Urothelium cell line (cell line): ENCODE data around the gene TPST2.
A peak's percentile ranks its signal among the peaks of the same experiment; 100 is the strongest.

Experiments
- DNase-seq: peaks from one replicate; pipeline ENCODE4 v3.0.0; 2011; ENCODE audit warnings: low spot score, mixed read lengths
- FAIRE-seq: peaks from 2 replicates; lab custom pipeline; 2011; peaks lifted over from hg19 to GRCh38; lab: Jason Lieb, UNC

TPST2 gene

GRCh38 chr22:26612652-26613051, 22.7 kb upstream of the TPST2 start:
- FAIRE-seq: peak; percentile 91

DNA sequence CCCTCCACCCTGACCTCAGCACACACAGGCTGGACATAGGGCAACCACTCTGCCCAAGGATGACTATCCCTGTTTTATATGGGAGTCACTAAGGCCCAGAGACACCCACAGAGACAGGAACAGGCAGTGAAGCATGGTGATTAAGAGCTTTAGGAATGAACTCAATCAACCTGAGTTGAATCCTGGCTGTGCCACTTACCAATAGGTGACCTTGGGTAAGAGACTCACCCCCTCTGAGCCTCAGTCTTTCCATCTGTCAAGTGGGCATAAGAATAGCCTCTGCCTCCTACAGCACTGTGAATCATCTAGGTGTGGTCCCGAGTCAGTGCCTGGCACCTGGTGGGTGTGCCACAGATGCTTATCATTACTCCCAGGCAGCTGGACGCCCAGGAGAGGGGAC, 21.1 kb upstream of the TPST2 start:
- FAIRE-seq: no peak
- no peak for DNase-seq

More at GRCh38 chr22:26612652-26613051, 22.7 kb upstream of the TPST2 start:
- DNase-seq: no peak

- DNase-seq (peak; percentile 99), FAIRE-seq (no peak)
These were observed 20.4 kb upstream of the TPST2 start for GRCh38 chr22:26610072-26610958.

DNA sequence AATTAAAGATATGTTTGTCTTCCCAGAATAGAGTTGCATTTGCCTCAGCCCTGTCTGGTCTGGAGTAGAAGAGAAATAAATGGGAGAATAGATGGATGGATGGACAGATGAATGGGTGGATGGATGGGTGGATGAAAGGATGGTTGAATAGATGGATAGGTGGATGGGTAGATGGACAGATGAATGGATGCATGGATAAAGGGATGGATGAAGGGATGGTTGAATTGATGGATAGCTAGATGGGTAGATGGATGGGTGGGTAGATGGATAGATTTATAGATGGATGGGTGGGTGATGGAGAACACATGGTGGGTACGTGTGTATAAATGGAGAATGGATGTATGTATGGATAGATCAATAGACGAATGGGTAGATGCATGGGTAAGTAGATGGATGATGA, 19.4 kb upstream of the TPST2 start:
- DNase-seq (no peak), FAIRE-seq (peak; percentile 100)

GRCh38 chr22:26608129-26608528, 18.2 kb upstream of the TPST2 start:
- FAIRE-seq (no peak), DNase-seq (no peak)

GRCh38 chr22:26606611-26607010, 16.7 kb upstream of the TPST2 start:
- peak; percentile 80 for DNase-seq
- peak; percentile 95 for FAIRE-seq

- FAIRE-seq (peak; percentile 82), DNase-seq (no peak)
These were observed 14.4 kb upstream of the TPST2 start for GRCh38 chr22:26604368-26604767.

GRCh38 chr22:26602127-26602526, 12.2 kb upstream of the TPST2 start:
- DNase-seq (no peak), FAIRE-seq (peak; percentile 90)

GRCh38 chr22:26601726-26602125, 11.8 kb upstream of the TPST2 start:
- DNase-seq (no peak), FAIRE-seq (no peak)

GRCh38 chr22:26599505-26599904, 9.6 kb upstream of the TPST2 start:
- DNase-seq (no peak), FAIRE-seq (peak; percentile 90)

GRCh38 chr22:26597480-26597879, 7.5 kb upstream of the TPST2 start:
- FAIRE-seq (no peak), DNase-seq (no peak)

DNA sequence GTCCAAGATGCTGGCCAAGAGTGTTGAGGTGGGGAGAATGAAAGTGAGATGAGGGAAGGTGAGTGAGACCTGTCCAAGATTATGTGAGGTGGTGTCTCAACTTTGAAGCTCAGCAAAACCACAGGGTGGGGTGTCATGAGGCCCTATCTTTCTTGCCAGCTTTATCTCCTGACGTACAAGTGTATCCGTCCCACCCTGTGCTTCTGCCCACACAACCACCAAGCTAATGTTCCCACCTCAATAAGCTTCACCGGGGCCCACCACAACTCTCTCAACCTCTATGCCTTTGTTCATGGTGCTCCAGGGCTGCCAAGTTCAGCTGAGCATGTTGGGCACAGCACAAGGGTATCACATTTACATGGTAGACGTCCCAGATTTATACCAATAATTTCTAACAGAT, 7.1 kb upstream of the TPST2 start:
- FAIRE-seq (peak; percentile 84), DNase-seq (no peak)

DNA sequence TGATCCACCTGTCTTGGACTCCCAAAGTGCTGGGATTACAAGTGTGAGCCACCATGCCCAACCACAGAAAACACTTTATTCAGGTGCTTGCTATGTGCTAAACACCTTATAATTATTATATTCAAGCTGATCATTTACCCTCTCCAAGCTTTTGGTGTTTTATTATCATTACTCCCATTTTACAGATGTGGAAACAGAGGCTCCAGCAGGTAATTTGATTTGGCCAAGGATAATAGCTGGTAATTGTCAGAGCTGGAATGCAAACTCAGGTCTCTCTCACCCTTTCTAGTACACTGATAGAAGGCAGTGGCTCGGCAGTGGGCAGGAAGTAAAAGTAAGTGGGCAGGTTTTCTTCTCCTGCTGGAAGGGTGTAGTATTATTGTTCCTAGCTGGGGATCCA, 3.8 kb upstream of the TPST2 start:
- FAIRE-seq: no peak

DNA sequence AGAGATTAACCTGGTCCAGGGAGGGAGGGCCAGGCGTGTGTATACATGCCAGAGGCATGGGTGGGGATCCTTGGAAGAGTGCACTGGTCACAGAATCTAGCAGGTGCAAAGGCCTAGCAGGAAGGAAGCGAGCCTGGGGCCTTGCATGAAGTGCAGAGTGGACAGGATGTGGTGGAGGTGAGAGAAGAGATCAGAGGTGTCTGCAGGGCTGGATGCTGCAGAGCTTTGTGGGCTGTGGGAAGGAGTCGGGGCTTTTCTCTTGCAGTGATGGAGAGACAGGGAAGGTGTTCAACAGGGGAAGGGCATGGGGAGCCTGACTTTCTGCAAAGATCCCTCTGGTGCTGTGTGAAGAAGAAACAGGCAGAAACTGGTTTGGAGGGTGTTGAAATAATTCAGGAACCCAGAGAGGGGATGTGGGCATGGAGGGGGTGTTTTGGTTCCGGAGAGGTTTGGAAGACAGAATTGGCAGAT, 2.5 kb upstream of the TPST2 start:
- FAIRE-seq (no peak), DNase-seq (no peak)

More for the DNA sequence above, 3.8 kb upstream of the TPST2 start:
- DNase-seq: no peak

DNA sequence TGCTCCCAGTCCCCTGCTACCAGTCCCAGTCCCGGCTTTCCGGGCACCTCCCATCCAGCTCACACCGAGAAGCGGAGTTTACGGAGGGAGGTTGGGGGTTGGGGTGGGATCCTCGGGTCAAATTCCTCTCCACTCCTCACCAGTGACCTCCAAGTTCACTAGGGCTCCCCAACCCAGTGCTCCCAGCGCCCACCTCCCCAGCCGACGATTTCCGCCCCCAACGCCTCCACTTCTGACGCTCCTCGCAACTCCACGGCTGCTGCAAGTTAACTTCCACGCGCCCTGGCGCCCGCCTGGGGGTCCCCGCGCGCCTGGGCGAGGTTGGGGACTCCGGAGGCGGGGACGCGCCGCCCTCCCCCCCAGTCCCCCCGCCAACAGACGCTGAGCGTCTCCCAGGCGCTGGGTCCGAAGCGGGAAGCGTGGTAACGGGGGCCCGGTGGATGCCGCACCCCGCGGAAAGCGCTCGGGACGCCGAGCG, 526 bp downstream of the TPST2 start:
- DNase-seq (peak; percentile 75), FAIRE-seq (peak; percentile 90)

GRCh38 chr22:26588729-26589366, 1.1 kb downstream of the TPST2 start:
- FAIRE-seq: peak; percentile 50
- no peak for DNase-seq

DNA sequence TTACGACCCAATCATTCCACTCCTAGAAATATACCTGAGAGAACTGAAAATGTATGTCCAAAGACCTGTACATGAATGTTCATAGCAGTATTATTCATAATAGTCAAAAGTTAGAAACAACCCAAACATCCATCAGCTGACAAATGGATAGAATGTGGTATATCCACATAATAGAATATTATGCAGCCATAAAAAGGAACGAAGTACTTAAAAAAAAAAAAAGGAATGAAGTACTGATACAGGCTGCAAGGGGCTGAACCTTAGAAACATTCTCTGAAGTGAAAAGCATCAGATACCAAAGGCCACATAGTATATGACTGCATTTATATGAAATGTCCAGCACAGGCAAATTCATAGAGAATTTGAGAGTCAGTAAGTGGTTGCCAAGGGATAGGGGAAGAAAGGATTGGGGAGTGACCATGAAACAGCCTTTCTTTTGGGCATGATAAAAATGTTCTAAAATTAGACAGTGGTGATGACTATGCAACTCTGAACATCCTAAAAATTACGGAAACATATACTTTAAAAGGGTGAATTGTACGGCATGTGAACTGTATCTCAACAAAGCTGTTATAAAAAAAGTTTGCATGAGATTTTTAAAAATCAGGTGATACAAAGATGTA, 1.8 kb downstream of the TPST2 start:
- DNase-seq (no peak), FAIRE-seq (no peak)

DNA sequence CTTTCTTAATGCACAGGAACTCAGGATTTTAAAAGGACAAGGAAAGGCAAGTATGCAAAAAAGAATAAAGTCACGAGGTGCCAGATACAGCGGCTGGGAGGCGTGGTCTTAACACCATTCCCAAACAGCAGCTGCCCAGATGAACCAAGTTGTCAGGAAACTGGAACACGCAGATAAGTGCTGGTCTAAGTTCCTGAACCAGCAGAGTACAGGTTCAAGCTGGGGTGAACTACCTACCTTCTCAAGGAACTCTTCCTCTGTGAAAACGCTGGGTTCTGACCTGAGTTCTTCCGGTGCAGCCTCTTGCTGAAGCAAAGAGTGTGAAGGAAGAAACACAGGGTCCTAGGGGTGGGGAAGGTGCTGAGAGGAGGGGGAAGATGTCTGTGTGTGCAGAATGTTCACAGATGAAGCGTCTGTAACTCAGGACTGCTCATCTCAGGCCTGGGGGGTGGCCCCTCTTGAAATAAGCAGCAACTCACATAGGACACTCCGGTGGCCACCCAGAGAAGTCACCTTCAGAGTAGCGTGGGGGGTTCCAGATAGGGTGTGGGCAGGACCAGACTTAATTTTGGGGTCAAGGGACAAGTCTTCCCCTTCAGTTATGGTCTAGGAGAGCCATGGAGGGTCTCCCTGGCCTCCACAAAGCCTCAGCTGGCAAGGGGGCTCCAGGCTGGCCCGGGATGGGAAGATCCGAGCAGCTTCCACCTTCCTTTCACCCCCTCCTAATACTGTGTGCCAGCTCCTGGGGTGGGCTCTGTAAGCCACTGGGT, 3.2 kb downstream of the TPST2 start:
- no peak for DNase-seq
- FAIRE-seq: no peak

- peak; percentile 94 for DNase-seq
These were observed 4.7 kb downstream of the TPST2 start for GRCh38 chr22:26585104-26585790.

GRCh38 chr22:26584010-26584409, 5.9 kb downstream of the TPST2 start:
- no peak for DNase-seq
- FAIRE-seq: peak; percentile 55

More at GRCh38 chr22:26585104-26585790, 4.7 kb downstream of the TPST2 start:
- peak; percentile 96 for FAIRE-seq
